NCI-H2227 treated with DMSO at 0.1 percent for 48 hours (cell line): ENCODE data around the gene KRT86.

Experiments used
- DNase-seq: peaks from one replicate; lab custom pipeline; 2025; lab: John Stamatoyannopoulos, UW

The KRT86 gene

DNA sequence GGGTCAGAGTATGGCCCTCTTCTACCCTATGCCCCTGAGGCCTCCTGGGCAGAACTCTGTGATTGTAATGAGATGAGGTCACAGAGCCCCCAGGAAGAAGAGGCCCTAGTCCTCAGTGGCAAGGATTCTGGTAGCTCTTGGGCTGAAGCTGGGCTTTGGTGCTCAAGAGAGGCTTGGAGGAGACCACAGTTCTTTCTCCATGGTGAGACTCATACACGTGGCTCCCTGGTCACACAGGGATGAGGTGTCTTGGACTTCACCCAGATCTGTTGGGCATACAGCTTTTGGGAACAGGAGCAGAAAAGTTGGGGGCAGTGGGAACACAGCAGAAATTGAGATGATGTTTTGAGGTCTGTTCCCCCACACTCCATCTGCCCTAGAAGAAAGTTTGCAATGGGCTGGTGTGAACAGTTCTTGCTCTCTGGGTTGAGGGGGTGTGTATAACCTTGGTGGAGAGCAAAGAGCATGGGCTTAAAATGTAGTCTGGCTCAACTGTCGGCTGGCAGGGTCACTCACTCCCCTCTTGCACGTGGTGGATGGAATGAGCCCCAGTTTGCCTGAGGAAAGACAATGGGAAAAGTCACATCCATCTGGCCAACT, at the start of gene KRT86:
Gene KRT86 (plus strand): TSS at position 125 of the 600 bp plus-strand sequence. CDS start 27,272 bp downstream, outside the sequence.
- DNase-seq, result no peak

DNA sequence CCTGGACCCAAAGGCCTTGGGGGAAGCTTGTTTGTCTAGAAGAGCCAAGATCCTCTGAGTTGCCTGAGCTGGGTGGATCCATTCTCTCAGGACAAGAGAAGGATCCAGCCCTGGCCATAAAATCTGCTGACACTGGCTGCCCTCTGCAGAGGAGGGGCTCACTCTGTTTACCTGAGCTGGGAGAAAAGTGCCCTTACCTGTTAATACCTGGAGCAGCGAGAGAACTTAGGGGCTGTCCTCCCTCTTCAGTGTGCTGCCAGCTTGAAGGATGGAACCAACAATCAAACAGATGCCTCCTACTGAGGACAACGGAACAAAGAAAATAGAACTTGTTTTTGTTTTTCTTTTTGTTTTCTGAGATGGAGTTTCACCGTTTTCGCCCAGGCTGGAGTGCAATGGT, 48.7 kb upstream of the KRT86 start:
- no peak for DNase-seq

DNA sequence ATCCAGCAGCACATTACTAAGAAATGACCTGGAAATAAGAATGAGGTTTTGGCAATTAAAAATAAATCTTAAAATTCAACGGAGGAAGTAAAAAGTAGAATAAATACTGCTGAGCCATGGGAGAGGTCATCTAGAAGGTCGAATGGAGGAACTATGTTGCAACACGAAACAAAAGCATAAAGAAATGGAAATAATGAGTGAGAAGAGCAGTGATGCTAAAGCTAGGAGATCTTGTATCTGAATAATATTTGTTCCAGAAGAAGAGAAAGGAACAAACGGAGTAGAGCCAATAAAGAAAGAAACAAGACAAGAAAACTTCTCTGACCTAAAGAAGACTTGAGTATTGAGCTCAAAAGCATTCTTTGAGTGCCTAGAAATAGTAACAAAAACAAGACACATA, 48.0 kb upstream of the KRT86 start:
- no peak for DNase-seq

DNA sequence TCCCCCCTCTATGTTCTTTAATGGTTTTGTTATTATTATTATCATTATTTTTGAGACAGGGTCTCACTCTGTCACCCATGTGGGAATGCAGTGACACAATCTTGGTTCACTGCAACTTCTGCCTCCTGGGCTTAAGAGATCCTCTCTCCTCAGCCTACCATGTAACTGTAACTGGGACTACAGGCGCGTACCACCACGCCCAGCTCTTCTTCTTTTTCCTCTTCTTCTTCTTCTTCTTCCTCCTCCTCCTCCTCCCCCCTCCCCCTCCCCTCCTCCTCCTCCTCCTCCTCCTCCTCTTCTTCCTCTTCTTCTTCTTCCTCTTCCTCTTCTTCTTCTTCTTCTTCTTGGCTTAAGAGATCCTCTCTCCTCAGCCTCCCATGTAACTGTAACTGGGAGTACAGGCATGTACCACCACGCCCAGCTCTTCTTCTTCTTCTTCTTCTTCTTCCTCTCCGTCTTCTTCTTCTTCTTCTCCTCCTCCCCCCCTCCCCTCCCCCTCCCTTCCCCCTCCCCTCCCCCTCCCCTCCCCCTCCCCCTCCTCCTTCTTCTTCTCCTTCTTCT, 46.8 kb upstream of the KRT86 start:
- DNase-seq, result no peak

DNA sequence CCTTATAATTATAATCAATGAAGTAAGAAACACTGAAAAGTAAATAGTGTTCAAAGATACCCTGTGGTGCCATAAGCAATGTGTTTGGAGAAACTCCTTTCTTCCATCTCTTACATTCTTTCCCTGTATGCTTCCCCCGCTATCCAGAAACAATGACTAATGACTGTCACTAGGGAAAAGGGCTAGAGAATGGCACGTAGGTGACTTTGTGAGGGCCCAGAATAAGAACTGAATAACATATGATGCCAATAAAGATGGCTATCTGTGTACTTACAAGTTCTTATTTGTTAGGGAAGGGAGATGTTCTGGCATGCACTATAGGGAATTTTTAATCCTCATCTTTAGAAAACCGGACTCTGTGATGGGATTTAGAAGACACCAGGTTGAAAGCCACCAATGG, 46.1 kb upstream of the KRT86 start:
- DNase-seq, result no peak

DNA sequence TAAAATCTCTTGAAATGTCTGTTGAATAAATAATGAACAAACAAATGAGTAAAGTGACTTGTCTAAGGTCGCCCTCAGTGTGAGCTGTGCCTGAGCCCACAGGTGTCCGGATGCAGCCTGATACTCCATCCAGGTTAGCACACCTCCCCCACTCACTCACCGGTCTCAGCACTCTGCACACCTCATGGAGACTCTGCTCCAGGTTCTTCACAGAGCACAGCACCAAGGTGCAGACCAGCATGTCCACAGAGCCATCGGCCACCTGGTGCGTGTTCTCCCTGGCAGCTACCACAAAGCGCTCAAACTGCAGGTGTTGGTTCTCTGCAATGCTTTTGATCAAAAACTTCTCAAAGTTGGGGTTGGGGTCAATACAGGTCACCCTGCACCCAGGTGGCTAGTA, 45.5 kb upstream of the KRT86 start:
- no peak for DNase-seq

DNA sequence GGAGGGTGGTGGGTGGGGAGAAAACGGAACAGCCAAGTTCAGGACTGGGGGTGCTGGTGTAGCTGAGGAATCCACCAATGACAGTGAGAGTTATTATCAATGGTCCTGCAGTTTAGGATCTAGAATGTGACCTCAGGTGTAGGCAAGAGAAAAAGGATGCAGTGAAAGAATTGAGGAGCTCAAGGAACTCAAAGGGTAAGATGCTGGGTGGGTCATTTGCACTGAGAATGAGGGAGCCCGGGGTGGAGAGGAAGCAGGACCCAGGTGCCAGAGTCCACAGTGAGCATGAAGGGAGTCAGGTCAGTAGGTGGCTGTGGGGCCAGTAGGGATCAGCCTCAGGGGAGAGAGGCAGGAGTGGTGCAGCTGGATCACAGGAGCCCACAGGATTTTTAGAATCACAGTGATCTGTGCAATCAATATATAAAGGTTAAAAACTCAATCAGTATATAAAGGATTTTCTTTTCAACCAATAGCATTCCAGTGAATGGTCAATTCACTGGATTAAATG, 44.6 kb upstream of the KRT86 start:
- DNase-seq, result no peak

DNA sequence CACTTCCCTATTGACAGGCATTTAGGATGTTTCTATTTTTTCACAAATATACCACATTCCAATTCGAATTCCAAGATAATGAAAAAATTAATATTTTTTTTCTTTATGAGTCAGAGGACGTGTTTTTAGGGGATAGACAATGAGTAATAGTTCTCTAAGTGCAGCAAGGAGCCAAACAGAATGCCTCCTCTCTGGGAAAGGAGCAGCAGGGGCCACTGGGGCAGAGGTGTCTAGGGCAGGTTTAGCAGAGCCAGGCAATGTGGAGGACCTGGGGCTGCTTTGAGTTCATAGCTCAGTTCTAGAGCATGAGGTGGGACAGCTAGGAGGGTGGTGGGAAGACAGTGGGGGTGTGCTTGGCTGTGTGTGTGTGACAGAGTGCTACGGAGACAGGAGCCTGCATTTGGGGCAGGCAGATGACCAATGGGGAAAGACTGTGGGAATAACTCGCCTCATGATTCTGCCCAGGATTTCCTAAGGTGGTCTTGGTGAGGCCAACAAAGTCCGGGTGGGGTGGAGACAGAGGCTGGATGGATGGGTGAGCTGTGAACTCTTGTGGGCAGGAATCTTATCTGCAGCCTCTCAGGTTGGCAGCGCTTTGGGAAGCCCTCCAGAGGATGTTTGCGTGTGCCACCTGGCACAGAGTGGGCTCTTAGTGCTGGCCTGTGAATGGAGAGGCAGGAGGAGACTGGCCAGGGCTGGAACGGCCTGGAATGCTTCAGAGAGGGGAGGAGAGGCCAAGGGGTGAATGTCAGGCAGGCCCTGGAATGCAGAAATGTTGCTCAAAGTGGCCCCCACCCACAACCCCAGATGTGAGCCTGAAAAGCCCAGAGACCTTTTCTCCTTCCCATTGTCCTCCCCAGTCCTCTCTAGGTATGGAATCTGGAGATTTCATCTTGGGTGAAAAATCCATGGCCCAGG, 43.8 kb upstream of the KRT86 start:
- DNase-seq, result no peak

DNA sequence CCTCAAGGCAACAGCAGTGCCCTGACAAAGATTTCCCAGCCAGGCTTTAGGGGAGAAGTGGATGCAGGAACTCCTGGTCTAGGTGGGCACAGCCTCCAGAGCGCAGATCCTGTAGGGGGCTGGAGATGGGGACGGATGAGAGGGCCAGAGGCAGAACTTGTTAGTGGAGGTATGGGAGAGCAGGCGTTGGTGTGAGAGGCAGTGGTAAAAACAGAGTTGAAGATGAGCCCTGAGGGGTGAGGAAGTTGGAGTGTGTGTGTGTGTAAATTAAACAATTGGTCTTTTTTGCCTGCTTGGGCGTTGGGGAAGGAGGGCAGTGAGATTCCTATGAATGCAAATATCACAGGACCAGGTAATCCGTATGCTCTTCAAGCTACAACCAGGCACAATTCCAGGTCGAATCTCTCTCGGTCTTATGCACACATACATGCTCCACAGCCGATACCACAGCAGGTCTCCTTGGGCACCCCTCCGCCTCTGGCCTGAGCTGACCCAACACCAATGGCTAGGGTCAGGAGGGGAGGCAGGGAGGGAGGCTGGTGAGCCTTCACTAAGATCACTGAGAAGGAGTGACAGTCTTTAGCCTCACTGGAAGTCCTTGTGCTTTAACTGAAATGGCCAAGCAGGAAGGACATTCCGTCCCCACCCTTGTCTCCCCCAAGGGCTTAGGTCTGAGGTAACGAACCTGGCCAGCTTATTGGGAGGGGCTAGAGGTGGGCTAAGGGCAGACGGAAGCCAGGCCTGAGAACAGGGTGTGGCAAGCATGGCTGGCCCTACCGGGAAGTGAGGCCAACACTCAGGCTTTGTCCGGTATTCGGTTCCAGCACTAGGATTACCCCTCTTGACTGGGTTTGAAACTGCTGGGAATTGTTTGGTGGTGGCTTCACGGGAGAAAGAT, 42.9 kb upstream of the KRT86 start:
- no peak for DNase-seq

DNA sequence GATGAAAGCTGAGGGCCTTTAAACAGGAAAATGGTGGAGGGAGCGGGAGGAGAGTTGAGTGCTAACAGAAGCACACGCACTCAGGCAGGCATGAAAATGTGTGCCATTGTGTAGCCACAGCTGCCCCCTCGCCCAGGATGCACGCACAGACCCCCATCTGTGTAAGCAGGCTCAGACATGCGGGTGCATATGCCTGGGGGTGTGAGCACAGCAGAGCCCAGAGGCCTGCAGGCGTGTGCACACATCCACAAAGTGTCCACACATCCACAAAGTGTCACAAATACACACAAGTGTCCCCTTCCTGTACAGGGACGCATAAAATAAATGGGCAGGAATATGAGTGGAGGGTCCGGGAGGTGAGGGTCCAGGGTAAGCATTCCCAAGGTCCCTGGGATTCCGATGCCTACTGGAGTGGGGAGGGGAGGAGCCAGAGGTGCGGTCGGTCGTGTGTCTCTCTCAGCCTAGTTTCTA, 42.2 kb upstream of the KRT86 start:
- no peak for DNase-seq

DNA sequence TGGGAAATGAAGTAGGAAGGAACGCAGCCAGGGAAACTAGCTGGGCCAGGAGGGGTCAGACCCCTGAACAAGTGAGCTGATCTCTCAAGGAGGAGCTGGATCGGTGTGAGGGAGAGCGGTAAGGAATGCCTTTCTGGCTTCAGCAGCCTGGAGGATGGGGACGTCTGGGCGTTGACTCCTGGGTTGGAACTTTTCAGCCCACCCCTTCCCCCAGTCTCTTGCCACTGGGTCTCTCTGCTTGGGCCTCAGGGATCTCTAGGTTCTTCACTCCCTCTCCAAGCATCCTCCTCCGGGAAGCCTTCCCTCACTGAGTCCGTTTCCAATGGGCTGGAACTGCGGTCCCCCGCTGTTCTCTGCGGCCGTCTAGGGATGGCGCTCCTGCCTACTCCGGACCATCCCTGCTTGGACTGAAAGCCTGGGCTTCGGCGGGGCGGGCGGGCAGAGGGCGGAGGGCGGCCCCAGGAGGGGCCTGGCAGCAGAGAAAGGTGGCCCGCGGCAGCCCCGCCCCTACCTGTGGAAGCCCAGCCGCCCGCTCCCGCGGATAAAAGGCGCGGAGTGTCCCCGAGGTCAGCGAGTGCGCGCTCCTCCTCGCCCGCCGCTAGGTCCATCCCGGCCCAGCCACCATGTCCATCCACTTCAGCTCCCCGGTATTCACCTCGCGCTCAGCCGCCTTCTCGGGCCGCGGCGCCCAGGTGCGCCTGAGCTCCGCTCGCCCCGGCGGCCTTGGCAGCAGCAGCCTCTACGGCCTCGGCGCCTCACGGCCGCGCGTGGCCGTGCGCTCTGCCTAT, 41.6 kb upstream of the KRT86 start, which contains the start of gene KRT7:
Gene KRT7 (plus strand): TSS at position 570 of the 788 bp plus-strand sequence. CDS start 54 bp downstream, at position 624.
- no peak for DNase-seq

DNA sequence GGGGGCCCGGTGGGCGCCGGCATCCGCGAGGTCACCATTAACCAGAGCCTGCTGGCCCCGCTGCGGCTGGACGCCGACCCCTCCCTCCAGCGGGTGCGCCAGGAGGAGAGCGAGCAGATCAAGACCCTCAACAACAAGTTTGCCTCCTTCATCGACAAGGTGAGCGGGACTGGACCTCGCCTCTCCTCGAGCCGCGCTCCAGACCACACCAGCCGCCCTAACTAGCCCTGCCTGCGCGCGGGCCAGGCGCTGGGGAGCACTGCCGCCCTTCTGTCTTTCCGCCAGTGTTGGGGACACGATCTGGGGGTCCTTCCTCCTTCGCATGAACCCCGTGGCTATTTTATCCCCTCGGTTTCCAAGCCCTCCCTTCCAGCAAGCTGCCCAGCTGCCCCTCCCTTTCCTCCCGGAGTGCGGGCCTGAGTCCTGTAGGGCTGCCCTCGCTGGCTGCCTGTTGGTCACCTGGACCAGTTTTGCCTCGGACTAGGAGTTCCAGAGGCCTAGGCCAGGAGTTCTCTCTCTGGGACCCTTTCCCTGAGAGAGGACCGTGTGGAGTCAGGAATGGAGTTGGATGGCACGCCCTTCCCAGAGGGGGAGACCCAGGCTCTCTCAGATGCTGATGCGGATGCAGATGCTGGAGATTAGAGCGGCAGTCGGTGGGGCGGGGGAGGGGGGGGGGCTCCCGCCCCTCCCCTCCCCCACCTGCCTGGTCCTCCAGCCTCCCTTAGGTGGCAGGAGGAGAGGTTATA, 40.8 kb upstream of the KRT86 start:
- no peak for DNase-seq

DNA sequence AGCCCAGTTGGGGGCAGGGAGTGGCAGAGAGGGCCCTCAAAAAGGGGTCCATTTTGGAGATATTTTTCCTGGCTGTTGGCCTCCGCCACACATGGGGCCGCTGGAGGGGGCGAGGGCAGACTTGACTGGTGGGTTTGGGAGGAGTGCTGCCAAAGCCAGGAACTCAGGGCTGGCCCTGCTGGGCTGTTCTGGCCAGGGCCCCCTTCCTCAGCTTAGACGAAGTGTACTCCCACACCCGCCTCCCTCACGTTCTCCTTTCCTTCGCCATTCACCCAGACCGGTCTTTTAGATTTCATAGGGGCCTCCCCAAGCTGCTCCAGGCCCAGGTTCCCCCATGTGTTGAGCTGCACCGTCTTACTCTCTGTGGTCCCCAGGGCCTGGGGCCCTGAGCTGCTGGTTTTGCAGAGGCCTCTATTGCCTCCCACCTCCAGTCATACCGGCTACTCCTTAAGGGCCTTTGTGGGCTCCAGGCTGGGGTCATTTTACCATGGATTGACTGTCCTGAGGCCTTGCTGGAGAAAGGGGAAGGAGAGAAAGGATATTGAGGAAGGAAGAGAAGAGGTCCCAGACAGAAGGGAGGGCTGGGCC, 40.1 kb upstream of the KRT86 start:
- DNase-seq, result no peak

DNA sequence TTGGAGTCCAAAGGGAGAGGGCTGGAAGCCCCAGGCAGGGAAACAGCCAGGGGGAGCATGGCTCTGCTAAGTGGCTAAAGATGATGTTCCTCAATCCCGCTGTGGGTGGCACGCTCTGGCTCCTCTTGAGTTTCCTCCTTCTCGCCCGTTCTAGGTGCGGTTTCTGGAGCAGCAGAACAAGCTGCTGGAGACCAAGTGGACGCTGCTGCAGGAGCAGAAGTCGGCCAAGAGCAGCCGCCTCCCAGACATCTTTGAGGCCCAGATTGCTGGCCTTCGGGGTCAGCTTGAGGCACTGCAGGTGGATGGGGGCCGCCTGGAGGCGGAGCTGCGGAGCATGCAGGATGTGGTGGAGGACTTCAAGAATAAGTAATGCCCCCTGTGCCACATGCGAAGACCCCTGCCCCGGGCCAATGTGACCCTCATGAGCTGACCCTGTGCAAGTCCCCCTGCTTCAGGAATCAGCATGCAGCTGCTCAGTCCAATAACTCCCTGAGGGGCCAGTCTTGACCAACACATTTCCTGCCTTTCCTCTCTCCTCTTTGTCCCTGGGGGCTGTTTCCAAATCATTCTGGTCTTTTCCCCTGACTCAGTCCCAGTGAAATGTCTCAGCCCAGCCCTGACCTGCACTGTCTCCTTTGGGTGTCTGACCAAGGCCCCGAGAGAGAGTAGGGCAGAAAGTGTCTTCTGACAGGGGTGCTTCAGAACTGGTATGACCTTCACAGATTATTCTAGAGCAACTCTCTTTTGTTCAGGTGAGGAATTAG, 39.3 kb upstream of the KRT86 start:
- DNase-seq, result no peak

DNA sequence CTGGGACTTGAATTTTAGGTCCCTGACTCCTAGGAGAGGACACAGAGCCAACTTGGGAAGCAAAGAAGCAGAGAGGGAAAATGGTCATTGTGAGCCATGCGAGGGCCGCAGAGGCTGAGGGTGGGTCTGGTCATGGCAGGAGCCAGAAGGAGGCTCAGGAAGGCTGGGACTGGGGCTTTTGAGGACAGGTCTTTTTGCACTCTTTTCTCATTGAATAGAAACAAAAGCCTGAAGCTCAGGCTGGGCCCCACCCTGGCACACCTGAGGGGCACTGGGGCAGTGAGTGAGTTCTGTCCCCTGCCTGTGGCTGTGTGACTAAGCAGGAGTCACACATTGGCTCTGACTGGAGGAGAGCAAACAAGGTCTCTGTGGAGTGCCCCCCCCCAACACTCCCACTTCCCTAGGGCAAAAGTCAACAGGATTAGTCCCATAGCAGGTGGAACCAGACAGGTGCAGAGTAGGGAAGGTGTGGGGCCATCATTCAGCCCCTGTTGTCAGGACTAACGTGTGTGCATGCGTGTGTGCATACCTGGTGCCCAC, 38.6 kb upstream of the KRT86 start:
- DNase-seq, result no peak

DNA sequence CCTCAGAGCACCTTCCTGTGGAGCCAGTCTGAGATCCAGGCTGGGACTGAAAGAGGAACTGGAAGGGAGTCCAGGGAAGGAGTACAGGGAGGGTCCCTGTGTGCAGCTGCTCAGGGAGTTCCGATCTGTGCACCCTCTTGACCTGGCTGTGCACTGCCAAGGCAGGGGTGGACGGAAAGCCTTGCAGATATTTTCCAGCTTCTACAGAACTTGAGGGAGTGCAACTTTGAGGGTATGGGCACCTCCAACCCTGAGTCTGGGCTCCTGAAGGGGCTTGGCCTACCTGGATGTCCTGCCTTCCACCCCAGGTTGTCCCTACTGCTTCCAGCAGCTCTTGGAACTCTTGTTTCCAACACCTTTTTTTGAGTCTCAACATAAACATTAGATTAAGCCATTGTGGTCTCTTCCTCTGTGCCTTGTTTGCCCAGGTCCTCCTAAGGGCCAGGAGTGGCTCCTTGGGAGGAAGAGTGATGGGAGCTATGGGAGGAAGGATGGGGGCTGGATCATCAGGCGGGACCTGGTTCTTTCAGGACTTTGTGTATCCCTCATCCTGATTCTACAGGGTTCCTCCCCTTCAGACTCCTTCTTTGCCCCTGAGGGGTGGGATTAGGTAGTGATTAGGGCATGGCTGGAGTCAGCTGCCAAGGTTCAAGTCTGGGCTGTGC, 37.9 kb upstream of the KRT86 start:
- no peak for DNase-seq

DNA sequence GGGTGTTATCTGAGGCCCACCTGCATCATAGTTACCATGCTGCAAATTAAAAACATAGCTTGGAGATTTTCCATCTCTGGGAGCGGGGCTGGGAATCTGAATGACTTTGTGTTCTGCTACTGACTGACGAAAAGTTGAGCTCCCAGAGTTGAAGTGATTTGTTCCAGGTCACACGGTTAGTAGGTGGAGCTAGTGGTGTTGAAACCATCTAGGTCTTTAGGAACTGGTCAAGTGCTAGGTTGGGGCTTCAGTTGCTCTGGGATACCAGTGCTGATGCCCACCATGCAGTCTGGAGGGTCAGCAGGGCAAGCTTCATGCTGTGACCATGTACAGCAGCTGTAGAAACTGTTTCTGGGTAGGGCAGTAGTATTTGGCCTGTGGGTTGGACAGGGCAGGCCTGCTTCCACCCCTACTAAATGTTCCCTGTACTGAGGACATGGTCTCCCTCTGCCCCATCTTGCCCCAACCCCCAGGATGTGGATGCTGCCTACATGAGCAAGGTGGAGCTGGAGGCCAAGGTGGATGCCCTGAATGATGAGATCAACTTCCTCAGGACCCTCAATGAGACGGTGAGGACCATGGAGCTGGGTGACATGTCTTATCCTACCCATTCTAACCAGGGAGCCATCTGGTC, 36.1 kb upstream of the KRT86 start:
- no peak for DNase-seq
